ENCODE data around the gene ZNF526. TPM values are rescaled to one million over a fixed set of nuclear protein-coding genes. Genes with fewer than 3 reads are reported as not detected.

Gene ZNF526
- total RNA-seq, 1 experiment from 2014 or later, result 13.1 TPM

DNA sequence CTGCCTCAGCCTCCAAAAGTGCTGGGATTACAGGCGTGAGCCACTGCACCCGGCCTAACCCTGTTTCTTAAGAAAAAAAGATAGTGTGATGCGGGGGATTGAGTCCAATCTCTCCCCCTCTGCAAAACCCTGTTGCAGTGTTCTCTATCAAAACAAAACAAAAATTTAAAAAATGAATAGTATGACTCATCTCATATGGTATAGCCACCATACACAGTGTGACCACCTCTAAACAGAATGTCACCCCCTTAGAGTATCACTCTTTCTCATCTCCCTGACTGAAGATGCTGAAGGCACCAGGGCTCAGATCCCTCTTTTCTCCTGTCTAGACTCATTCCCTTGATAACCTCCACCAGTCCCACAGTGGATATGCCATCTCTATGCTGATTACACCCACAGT is 41.7 kb downstream of the ZNF526 start:
- no peaks in the 10 kb centered on the region for H3K9me3 ChIP-seq (ENCODE audit: control insufficient read depth in 1 of 2, insufficient read depth in 1 of 2, low read depth in 1 of 2, low read length in 2 of 2)
- no peak for ATAC-seq
- CTCF ChIA-PET, result no interaction called here
- H3K4me3 ChIP-seq (replicated peaks in 1 of 2; ENCODE audit: low read depth in 1 of 2, low read length in 2 of 2), result no peak overlapping the region
- RAD21 ChIA-PET (ENCODE audit: low non-redundant PET in 1 of 2, low total read pairs in 2 of 2, uncharacterized antibody in 2 of 2, unreplicated experiment in 2 of 2), result no interaction called here
- no peaks in the 10 kb centered on the region for H3K36me3 ChIP-seq (ENCODE audit: control insufficient read depth in 1 of 2, insufficient read depth in 2 of 2, low read length in 2 of 2)
- H3K27me3 ChIP-seq (ENCODE audit: insufficient read depth, low read length), result no peaks in the 10 kb centered on the region
- intact Hi-C loops (cut with micrococcal nuclease), result no loop called here
- H3K9ac ChIP-seq (ENCODE audit: low read length), result no peak overlapping the region
- peaks cover 23 to 26% of the 10 kb centered on the region in 2 experiments for H3K4me1 ChIP-seq (ENCODE audit: control insufficient read depth in 1 of 2, insufficient read depth in 2 of 2, low read length in 2 of 2)
- BruUV-seq (replicated peaks), result no TSS peak
- no peak overlapping the region for H3K27ac ChIP-seq (ENCODE audit: low read depth, low read length)
- H3K79me2 ChIP-seq (ENCODE audit: insufficient read depth, low read length), result no peaks in the 10 kb centered on the region
- no peak for DNase-seq (ENCODE audit: low read depth, low spot score)
- H3K4me2 ChIP-seq (ENCODE audit: low read length), result no peak overlapping the region
- H3K9me2 ChIP-seq (ENCODE audit: insufficient read depth), result no peaks in the 10 kb centered on the region
- POLR2A ChIA-PET, result no interaction called here
- no peaks in the 10 kb centered on the region for H4K20me1 ChIP-seq (ENCODE audit: insufficient read depth)
- H2AFZ ChIP-seq (ENCODE audit: low read depth, low read length, poor library complexity, severe bottlenecking), result no peak overlapping the region
- no peak for TF ChIP-seq EGR1 (IDR thresholded peaks at IDR 0.05; ENCODE audit: low read depth)
- TF ChIP-seq EZH2phosphoT487 (IDR thresholded peaks at IDR 0.05; ENCODE audit: borderline replicate concordance), result no peak
- no peak for TF ChIP-seq SIN3A (IDR thresholded peaks at IDR 0.05; ENCODE audit: low read depth)
- no peak for TF ChIP-seq ELF1 (IDR thresholded peaks at IDR 0.05; ENCODE audit: borderline replicate concordance, low read depth)
- TF ChIP-seq RAD21 (IDR thresholded peaks at IDR 0.05; ENCODE audit: low read depth), result no peak
- TF ChIP-seq EZH2 (IDR thresholded peaks at IDR 0.05), result no peak
- TF ChIP-seq CBX3 (IDR thresholded peaks at IDR 0.05; ENCODE audit: low read depth), result no peak
- TF ChIP-seq YY1 (IDR thresholded peaks at IDR 0.05; ENCODE audit: extremely low read depth, insufficient replicate concordance, low read depth, low read length), result no peak
- no peak for TF ChIP-seq FOSL1 (IDR thresholded peaks at IDR 0.05; ENCODE audit: low read depth)
- TF ChIP-seq, protein P1, sequence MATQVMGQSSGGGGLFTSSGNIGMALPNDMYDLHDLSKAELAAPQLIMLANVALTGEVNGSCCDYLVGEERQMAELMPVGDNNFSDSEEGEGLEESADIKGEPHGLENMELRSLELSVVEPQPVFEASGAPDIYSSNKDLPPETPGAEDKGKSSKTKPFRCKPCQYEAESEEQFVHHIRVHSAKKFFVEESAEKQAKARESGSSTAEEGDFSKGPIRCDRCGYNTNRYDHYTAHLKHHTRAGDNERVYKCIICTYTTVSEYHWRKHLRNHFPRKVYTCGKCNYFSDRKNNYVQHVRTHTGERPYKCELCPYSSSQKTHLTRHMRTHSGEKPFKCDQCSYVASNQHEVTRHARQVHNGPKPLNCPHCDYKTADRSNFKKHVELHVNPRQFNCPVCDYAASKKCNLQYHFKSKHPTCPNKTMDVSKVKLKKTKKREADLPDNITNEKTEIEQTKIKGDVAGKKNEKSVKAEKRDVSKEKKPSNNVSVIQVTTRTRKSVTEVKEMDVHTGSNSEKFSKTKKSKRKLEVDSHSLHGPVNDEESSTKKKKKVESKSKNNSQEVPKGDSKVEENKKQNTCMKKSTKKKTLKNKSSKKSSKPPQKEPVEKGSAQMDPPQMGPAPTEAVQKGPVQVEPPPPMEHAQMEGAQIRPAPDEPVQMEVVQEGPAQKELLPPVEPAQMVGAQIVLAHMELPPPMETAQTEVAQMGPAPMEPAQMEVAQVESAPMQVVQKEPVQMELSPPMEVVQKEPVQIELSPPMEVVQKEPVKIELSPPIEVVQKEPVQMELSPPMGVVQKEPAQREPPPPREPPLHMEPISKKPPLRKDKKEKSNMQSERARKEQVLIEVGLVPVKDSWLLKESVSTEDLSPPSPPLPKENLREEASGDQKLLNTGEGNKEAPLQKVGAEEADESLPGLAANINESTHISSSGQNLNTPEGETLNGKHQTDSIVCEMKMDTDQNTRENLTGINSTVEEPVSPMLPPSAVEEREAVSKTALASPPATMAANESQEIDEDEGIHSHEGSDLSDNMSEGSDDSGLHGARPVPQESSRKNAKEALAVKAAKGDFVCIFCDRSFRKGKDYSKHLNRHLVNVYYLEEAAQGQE (IDR thresholded peaks at IDR 0.05; ENCODE audit: low read depth), result no peak
- TF ChIP-seq, protein P2, sequence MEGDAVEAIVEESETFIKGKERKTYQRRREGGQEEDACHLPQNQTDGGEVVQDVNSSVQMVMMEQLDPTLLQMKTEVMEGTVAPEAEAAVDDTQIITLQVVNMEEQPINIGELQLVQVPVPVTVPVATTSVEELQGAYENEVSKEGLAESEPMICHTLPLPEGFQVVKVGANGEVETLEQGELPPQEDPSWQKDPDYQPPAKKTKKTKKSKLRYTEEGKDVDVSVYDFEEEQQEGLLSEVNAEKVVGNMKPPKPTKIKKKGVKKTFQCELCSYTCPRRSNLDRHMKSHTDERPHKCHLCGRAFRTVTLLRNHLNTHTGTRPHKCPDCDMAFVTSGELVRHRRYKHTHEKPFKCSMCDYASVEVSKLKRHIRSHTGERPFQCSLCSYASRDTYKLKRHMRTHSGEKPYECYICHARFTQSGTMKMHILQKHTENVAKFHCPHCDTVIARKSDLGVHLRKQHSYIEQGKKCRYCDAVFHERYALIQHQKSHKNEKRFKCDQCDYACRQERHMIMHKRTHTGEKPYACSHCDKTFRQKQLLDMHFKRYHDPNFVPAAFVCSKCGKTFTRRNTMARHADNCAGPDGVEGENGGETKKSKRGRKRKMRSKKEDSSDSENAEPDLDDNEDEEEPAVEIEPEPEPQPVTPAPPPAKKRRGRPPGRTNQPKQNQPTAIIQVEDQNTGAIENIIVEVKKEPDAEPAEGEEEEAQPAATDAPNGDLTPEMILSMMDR (IDR thresholded peaks at IDR 0.05 in 2 of 3, conservative IDR thresholded peaks at IDR 0.05 in 1 of 3; ENCODE audit: borderline replicate concordance in 1 of 3, insufficient read depth in 1 of 3, low read depth in 2 of 3, low read length in 2 of 3), result no peak
- no peak for TF ChIP-seq CEBPB (IDR thresholded peaks at IDR 0.05; ENCODE audit: low read depth)
- no peak for TF ChIP-seq ZNF274 (IDR thresholded peaks at IDR 0.05; ENCODE audit: low read depth, low read length)
- TF ChIP-seq SRF (IDR thresholded peaks at IDR 0.05; ENCODE audit: low read depth), result no peak
- TF ChIP-seq, protein P3, sequence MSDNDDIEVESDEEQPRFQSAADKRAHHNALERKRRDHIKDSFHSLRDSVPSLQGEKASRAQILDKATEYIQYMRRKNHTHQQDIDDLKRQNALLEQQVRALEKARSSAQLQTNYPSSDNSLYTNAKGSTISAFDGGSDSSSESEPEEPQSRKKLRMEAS (IDR thresholded peaks at IDR 0.05), result no peak
- TF ChIP-seq, protein P4, sequence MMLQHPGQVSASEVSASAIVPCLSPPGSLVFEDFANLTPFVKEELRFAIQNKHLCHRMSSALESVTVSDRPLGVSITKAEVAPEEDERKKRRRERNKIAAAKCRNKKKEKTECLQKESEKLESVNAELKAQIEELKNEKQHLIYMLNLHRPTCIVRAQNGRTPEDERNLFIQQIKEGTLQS (IDR thresholded peaks at IDR 0.05), result no peak
- no peak for TF ChIP-seq ZFX (IDR thresholded peaks at IDR 0.05)
- TF ChIP-seq TCF7L2 (IDR thresholded peaks at IDR 0.05; ENCODE audit: borderline replicate concordance, extremely low read depth, insufficient read depth, insufficient read length), result no peak
- no peak for TF ChIP-seq POLR2AphosphoS5 (IDR thresholded peaks at IDR 0.05; ENCODE audit: low read depth, low read length)
- no peak for TF ChIP-seq JUND (IDR thresholded peaks at IDR 0.05)
